ENCODE measurements around the gene FOXA1. TPM values are rescaled to one million over a fixed set of nuclear protein-coding genes. Genes with fewer than 3 reads are reported as not detected.

FOXA1 gene
- total and polyA plus RNA-seq, 9 of the 15 experiments (the other 6 are each of a cell fraction or from before 2014, with no cell fraction given), result 0.20 to 3.0 (median 1.3) TPM

DNA sequence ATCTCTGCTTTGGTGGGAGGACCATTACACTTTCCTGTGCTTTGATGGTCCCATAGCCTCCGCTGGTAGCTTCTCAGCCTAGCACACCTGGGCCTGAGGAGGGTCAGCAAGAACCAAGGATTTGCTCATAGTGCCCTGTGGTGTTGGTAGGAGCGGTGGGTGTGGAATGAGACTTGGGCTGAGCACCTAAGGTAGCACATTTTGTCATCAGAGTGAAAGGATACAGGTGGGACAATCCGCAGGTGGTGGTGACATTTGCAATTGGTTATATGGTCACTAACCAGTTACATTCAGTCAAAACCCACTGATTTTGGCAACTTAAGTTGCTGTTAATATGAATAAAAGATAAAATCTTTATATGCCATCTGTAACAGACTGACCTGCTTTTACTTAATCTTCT lies 47.1 kb upstream of the FOXA1 start (continued):
- TF ChIP-seq, protein P1, sequence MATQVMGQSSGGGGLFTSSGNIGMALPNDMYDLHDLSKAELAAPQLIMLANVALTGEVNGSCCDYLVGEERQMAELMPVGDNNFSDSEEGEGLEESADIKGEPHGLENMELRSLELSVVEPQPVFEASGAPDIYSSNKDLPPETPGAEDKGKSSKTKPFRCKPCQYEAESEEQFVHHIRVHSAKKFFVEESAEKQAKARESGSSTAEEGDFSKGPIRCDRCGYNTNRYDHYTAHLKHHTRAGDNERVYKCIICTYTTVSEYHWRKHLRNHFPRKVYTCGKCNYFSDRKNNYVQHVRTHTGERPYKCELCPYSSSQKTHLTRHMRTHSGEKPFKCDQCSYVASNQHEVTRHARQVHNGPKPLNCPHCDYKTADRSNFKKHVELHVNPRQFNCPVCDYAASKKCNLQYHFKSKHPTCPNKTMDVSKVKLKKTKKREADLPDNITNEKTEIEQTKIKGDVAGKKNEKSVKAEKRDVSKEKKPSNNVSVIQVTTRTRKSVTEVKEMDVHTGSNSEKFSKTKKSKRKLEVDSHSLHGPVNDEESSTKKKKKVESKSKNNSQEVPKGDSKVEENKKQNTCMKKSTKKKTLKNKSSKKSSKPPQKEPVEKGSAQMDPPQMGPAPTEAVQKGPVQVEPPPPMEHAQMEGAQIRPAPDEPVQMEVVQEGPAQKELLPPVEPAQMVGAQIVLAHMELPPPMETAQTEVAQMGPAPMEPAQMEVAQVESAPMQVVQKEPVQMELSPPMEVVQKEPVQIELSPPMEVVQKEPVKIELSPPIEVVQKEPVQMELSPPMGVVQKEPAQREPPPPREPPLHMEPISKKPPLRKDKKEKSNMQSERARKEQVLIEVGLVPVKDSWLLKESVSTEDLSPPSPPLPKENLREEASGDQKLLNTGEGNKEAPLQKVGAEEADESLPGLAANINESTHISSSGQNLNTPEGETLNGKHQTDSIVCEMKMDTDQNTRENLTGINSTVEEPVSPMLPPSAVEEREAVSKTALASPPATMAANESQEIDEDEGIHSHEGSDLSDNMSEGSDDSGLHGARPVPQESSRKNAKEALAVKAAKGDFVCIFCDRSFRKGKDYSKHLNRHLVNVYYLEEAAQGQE (IDR thresholded peaks at IDR 0.05; ENCODE audit: borderline replicate concordance), result no peak
- TF ChIP-seq, protein P1 (CRISPR knock-in tag; IDR thresholded peaks at IDR 0.05; ENCODE audit: low read depth), result no peak
- no peak for TF ChIP-seq KAT2B (IDR thresholded peaks at IDR 0.05; ENCODE audit: low read depth, low read length)
- TF ChIP-seq KLF6 (CRISPR knock-in tag; IDR thresholded peaks at IDR 0.05; ENCODE audit: borderline replicate concordance), result no peak
- no peak for TF ChIP-seq STAG1 (CRISPR knock-in tag; IDR thresholded peaks at IDR 0.05; ENCODE audit: borderline replicate concordance)
- TF ChIP-seq, protein P2, sequence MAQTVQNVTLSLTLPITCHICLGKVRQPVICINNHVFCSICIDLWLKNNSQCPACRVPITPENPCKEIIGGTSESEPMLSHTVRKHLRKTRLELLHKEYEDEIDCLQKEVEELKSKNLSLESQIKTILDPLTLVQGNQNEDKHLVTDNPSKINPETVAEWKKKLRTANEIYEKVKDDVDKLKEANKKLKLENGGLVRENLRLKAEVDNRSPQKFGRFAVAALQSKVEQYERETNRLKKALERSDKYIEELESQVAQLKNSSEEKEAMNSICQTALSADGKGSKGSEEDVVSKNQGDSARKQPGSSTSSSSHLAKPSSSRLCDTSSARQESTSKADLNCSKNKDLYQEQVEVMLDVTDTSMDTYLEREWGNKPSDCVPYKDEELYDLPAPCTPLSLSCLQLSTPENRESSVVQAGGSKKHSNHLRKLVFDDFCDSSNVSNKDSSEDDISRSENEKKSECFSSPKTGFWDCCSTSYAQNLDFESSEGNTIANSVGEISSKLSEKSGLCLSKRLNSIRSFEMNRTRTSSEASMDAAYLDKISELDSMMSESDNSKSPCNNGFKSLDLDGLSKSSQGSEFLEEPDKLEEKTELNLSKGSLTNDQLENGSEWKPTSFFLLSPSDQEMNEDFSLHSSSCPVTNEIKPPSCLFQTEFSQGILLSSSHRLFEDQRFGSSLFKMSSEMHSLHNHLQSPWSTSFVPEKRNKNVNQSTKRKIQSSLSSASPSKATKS (CRISPR knock-in tag; IDR thresholded peaks at IDR 0.05), result no peak
- TF ChIP-seq SREBF2 (CRISPR knock-in tag; IDR thresholded peaks at IDR 0.05), result no peak
- TF ChIP-seq ARHGAP35 (IDR thresholded peaks at IDR 0.05; ENCODE audit: partially characterized antibody), result no peak
- TF ChIP-seq TRIM24 (IDR thresholded peaks at IDR 0.05), result no peak
- TF ChIP-seq, protein P3, sequence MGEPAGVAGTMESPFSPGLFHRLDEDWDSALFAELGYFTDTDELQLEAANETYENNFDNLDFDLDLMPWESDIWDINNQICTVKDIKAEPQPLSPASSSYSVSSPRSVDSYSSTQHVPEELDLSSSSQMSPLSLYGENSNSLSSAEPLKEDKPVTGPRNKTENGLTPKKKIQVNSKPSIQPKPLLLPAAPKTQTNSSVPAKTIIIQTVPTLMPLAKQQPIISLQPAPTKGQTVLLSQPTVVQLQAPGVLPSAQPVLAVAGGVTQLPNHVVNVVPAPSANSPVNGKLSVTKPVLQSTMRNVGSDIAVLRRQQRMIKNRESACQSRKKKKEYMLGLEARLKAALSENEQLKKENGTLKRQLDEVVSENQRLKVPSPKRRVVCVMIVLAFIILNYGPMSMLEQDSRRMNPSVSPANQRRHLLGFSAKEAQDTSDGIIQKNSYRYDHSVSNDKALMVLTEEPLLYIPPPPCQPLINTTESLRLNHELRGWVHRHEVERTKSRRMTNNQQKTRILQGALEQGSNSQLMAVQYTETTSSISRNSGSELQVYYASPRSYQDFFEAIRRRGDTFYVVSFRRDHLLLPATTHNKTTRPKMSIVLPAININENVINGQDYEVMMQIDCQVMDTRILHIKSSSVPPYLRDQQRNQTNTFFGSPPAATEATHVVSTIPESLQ (CRISPR knock-in tag; IDR thresholded peaks at IDR 0.05), result no peak
- TF ChIP-seq KAT8 (IDR thresholded peaks at IDR 0.05; ENCODE audit: low read depth), result no peak
- TF ChIP-seq, protein P4, sequence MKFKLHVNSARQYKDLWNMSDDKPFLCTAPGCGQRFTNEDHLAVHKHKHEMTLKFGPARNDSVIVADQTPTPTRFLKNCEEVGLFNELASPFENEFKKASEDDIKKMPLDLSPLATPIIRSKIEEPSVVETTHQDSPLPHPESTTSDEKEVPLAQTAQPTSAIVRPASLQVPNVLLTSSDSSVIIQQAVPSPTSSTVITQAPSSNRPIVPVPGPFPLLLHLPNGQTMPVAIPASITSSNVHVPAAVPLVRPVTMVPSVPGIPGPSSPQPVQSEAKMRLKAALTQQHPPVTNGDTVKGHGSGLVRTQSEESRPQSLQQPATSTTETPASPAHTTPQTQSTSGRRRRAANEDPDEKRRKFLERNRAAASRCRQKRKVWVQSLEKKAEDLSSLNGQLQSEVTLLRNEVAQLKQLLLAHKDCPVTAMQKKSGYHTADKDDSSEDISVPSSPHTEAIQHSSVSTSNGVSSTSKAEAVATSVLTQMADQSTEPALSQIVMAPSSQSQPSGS (CRISPR knock-in tag; IDR thresholded peaks at IDR 0.05), result no peak
- TF ChIP-seq, protein P5, sequence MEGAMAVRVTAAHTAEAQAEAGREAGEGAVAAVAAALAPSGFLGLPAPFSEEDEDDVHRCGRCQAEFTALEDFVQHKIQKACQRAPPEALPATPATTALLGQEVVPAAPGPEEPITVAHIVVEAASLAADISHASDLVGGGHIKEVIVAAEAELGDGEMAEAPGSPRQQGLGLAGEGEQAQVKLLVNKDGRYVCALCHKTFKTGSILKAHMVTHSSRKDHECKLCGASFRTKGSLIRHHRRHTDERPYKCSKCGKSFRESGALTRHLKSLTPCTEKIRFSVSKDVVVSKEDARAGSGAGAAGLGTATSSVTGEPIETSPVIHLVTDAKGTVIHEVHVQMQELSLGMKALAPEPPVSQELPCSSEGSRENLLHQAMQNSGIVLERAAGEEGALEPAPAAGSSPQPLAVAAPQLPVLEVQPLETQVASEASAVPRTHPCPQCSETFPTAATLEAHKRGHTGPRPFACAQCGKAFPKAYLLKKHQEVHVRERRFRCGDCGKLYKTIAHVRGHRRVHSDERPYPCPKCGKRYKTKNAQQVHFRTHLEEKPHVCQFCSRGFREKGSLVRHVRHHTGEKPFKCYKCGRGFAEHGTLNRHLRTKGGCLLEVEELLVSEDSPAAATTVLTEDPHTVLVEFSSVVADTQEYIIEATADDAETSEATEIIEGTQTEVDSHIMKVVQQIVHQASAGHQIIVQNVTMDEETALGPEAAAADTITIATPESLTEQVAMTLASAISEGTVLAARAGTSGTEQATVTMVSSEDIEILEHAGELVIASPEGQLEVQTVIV (CRISPR knock-in tag; IDR thresholded peaks at IDR 0.05; ENCODE audit: borderline replicate concordance), result no peak
